K562 (cell line): Measurements from ENCODE around the gene LGI4. TPM values are rescaled to one million over a fixed set of nuclear protein-coding genes. Genes with fewer than 3 reads are reported as not detected.

Source experiments
- ATAC-seq: fragments of 200-7000 bp; cut with Tn5 transposase; 3 replicates; pipeline ENCODE4 v1.9.1; 2020; ENCODE audit warnings: moderate library complexity
- BruUV-seq: library from RNA; stranded (reverse); fragments of 400-500 nt; replicated peaks from 2 replicates; lab custom pipeline; 2021; lab: Mats Ljungman, UMichigan
- CTCF ChIA-PET: fragments of 300-600 bp; formaldehyde crosslinking; extraction: SDS; loops from one replicate; lab custom pipeline; 2021; ENCODE audit warnings: low intra/inter-chr PET ratio; lab: Yijun Ruan, JAX
- POLR2A ChIA-PET: fragments of 300-600, 350-650 bp; sonication (Branson Sonifier 250); formaldehyde crosslinking; extraction: SDS; loops from one replicate; lab custom pipeline; 2021; ENCODE audit warnings: antibody characterized with exemption, inconsistent platforms; lab: Yijun Ruan, JAX
- DNase-seq, 4 experiments: peaks; one replicate each; pipeline versions ENCODE4 v3.0.0 to v3.0.0-alpha.2; 2011 to 2018; ENCODE audit warnings: low spot score in 3 of 4, mixed read lengths in 3 of 4; ENCODE audit errors: extremely low read depth in 1 of 4
- FAIRE-seq: peaks from 2 replicates; lab custom pipeline; 2011; peaks lifted over from hg19 to GRCh38; lab: Jason Lieb, UNC
- H2AFZ ChIP-seq: 2 replicates; pipeline ENCODE4 v1.6.0; 2011; ENCODE audit warnings: low read depth, low read length, control low read depth, inconsistent platforms
- H3K27ac ChIP-seq: fragments of 200-600 bp; 3 replicates; pipeline ENCODE4 v1.8.0; 2011; ENCODE audit warnings: low read depth, mild to moderate bottlenecking, control low read depth, inconsistent platforms, low read length, moderate library complexity, mixed read lengths; ENCODE audit errors: extremely low read depth
- H3K27me3 ChIP-seq, 2 experiments: fragments of 300-600 bp in 1 of 2; 2 replicates in 1 of 2; 3 replicates in 1 of 2; pipeline versions ENCODE4 v1.6.0 to v1.8.0; 2011; ENCODE audit warnings: inconsistent platforms in 2 of 2, low read length in 2 of 2, mild to moderate bottlenecking in 1 of 2, mixed read lengths in 1 of 2, moderate library complexity in 1 of 2; ENCODE audit not compliant: control insufficient read depth in 2 of 2, insufficient read depth in 2 of 2
- H3K36me3 ChIP-seq: fragments of 300-600 bp; 3 replicates; pipeline ENCODE4 v1.8.0; 2011; ENCODE audit warnings: mild to moderate bottlenecking, low read length, inconsistent platforms; ENCODE audit not compliant: control insufficient read depth, insufficient read depth
- H3K4me1 ChIP-seq, 2 experiments: fragments of 200-600 bp in 1 of 2; replicated peaks in 1 of 2; 2 replicates in 1 of 2; 3 replicates in 1 of 2; pipeline versions ENCODE4 v1.5.1 to v1.8.0; 2011; ENCODE audit warnings: inconsistent platforms in 2 of 2, low read length in 2 of 2, mild to moderate bottlenecking in 1 of 2, mixed read lengths in 1 of 2, moderate library complexity in 1 of 2; ENCODE audit not compliant: control insufficient read depth in 2 of 2, insufficient read depth in 2 of 2
- H3K4me2 ChIP-seq: 2 replicates; pipeline ENCODE4 v1.6.1; 2011; ENCODE audit warnings: low read length, control low read depth, inconsistent platforms, mixed read lengths; ENCODE audit not compliant: insufficient read depth
- H3K4me3 ChIP-seq: fragments of 200-600 bp; sonication (generic), shearing (Covaris generic); 2 replicates; pipeline ENCODE4 v1.5.1; 2016; ENCODE audit warnings: control low read depth, inconsistent platforms
- H3K79me2 ChIP-seq: fragments of 200-600 bp; 3 replicates; pipeline ENCODE4 v1.8.0; 2011; ENCODE audit warnings: low read length, inconsistent platforms; ENCODE audit not compliant: control insufficient read depth, insufficient read depth
- H3K9ac ChIP-seq, 2 experiments: 2 replicates each; pipeline versions ENCODE4 v1.6.0 to v1.6.1; 2011; ENCODE audit warnings: low read depth in 2 of 2, low read length in 2 of 2, control low read depth in 1 of 2, inconsistent platforms in 1 of 2, mild to moderate bottlenecking in 1 of 2, mixed read lengths in 1 of 2; ENCODE audit not compliant: insufficient read depth in 1 of 2
- H3K9me1 ChIP-seq: one replicate; pipeline ENCODE4 v1.6.0; 2011; ENCODE audit warnings: inconsistent platforms, mild to moderate bottlenecking, low read length, moderate library complexity; ENCODE audit not compliant: control insufficient read depth, insufficient read depth
- H3K9me3 ChIP-seq: replicated peaks from 2 replicates; pipeline ENCODE4 v1.5.1; 2011; ENCODE audit warnings: low read depth, low read length, inconsistent platforms; ENCODE audit not compliant: control insufficient read depth, insufficient read depth
- H4K20me1 ChIP-seq: replicated peaks from 2 replicates; pipeline ENCODE4 v1.6.1; 2011; ENCODE audit warnings: low read length, inconsistent platforms, mixed read lengths; ENCODE audit not compliant: control insufficient read depth, insufficient read depth
- ETV6 ChIP-seq, 3 experiments: fragments of 150-350 bp in 1 of 3; sonication (generic) in 1 of 3; formaldehyde crosslinking in 1 of 3; IDR thresholded peaks; 2 replicates each; pipeline versions ENCODE4 v1.6.1 to v1.8.0; 2014 to 2022; ENCODE audit warnings: borderline replicate concordance in 2 of 3, low read depth in 2 of 3, antibody characterized with exemption in 1 of 3, low read length in 1 of 3, mild to moderate bottlenecking in 1 of 3, missing genetic modification reagents in 1 of 3
- HMBOX1 ChIP-seq: sonication (generic); IDR thresholded peaks from 2 replicates; pipeline ENCODE4 v1.6.1; 2016
- NONO ChIP-seq, 2 experiments: fragments of 200-400 bp in 1 of 2; fragments of 450-650 bp in 1 of 2; formaldehyde crosslinking in 1 of 2; IDR thresholded peaks; 2 replicates each; pipeline ENCODE4 v1.6.1; 2017; ENCODE audit warnings: low read depth in 2 of 2, mild to moderate bottlenecking in 2 of 2, moderate library complexity in 2 of 2, low read length in 1 of 2
- PHF20 ChIP-seq: fragments of 450-650 bp; IDR thresholded peaks from 2 replicates; pipeline ENCODE4 v1.6.1; 2018; ENCODE audit not compliant: partially characterized antibody
- RB1 ChIP-seq: fragments of 450-650 bp; IDR thresholded peaks from 2 replicates; pipeline ENCODE4 v1.6.1; 2017; ENCODE audit warnings: low read depth, mild to moderate bottlenecking
- SIX5 ChIP-seq, 2 experiments: IDR thresholded peaks; 2 replicates each; pipeline ENCODE4 v1.6.1; 2011; ENCODE audit warnings: low read length in 2 of 2, borderline replicate concordance in 1 of 2, low read depth in 1 of 2, mild to moderate bottlenecking in 1 of 2, moderate library complexity in 1 of 2; ENCODE audit not compliant: insufficient read depth in 1 of 2
- SLC30A9 ChIP-seq: fragments of 250-450 bp; sonication (Bioruptor Pico); IDR thresholded peaks from 2 replicates; pipeline ENCODE4 v1.8.0; 2022; ENCODE audit warnings: mild to moderate bottlenecking, moderate library complexity
- SNRNP70 ChIP-seq: fragments of 200-400 bp; formaldehyde crosslinking; optimal IDR thresholded peaks from 2 replicates; pipeline ENCODE3; 2017; ENCODE audit warnings: low read depth, low read length
- SREBF2 ChIP-seq: sonication (generic); formaldehyde crosslinking; IDR thresholded peaks from 2 replicates; pipeline ENCODE4 v1.4.0; 2020; ENCODE audit warnings: mild to moderate bottlenecking, missing genetic modification reagents
- TOE1 ChIP-seq, 2 experiments: fragments of 450-650 bp in 1 of 2; sonication (generic) in 1 of 2; formaldehyde crosslinking in 1 of 2; IDR thresholded peaks; 2 replicates each; pipeline versions ENCODE4 v1.7.1 to v1.8.0; 2016 to 2022; ENCODE audit warnings: borderline replicate concordance in 2 of 2, mild to moderate bottlenecking in 2 of 2, antibody characterized with exemption in 1 of 2, inconsistent platforms in 1 of 2, low read depth in 1 of 2, missing genetic modification reagents in 1 of 2, moderate library complexity in 1 of 2
- ZBTB9 ChIP-seq: fragments of 450-650 bp; formaldehyde crosslinking; IDR thresholded peaks from 2 replicates; pipeline ENCODE4 v1.4.0; 2020; ENCODE audit warnings: mild to moderate bottlenecking, moderate library complexity
- ZFX ChIP-seq: sonication (generic); formaldehyde crosslinking; IDR thresholded peaks from 2 replicates; pipeline ENCODE4 v1.8.0; 2022; ENCODE audit warnings: mild to moderate bottlenecking, missing genetic modification reagents, moderate library complexity
- ZNF3 ChIP-seq: fragments of 250-450 bp; sonication (Bioruptor Pico); IDR thresholded peaks from 2 replicates; pipeline ENCODE4 v1.5.0; 2021; ENCODE audit warnings: mild to moderate bottlenecking, moderate library complexity
- ZNF668 ChIP-seq: fragments of 250-450 bp; sonication (Bioruptor Pico); IDR thresholded peaks from 2 replicates; pipeline ENCODE4 v1.8.0; 2022; ENCODE audit warnings: mild to moderate bottlenecking, inconsistent platforms
- WGBS: fragments of 100-300 bp; shearing (Covaris generic); methylation state at CpG from one replicate; pipeline ENCODE4 v1.1.6; 2016; ENCODE audit warnings: low coverage, mixed read lengths; ENCODE audit not compliant: insufficient coverage; ENCODE audit errors: missing lambda C conversion rate; 5-methylcytosine and 5-hydroxymethylcytosine counted together
- in situ Hi-C: fragments of 300-500 bp; cut with MboI; formaldehyde crosslinking; loops from 4 replicates; pipeline ENCODE4 v1.15.0; 2018; ENCODE audit warnings: inconsistent platforms, mixed read lengths
- intact Hi-C: fragments of 100-400 bp; cut with micrococcal nuclease; formaldehyde crosslinking; loops from 2 replicates; pipeline ENCODE4 v1.14.2; 2022
- polyA plus RNA-seq, 8 experiments: library from polyadenylated mRNA; depleted of rRNA in 4 of 8; stranded (reverse) in 5 of 8; unstranded in 3 of 8; fragments of >200 nt; fragmentation: Nextera tagmentation in 2 of 8; fragmentation: Illumina TruSeq in 1 of 8; extraction: Ambion mirVana in 2 of 8; extraction: Trizol in 1 of 8; gene quantifications; 2 replicates each; pipeline versions ENCODE4 v1.2.1 to v1.2.3, GENCODE V29; 2011 to 2014; ENCODE audit warnings: inconsistent platforms in 1 of 8, missing spikeins in 1 of 8
- total RNA-seq, 7 experiments: library from RNA; depleted of rRNA in 6 of 7; stranded (reverse); fragments of >200 nt in 6 of 7; fragmentation: Illumina TruSeq in 2 of 7; extraction: Trizol in 2 of 7; gene quantifications; 2 replicates each; pipeline versions ENCODE4 v1.2.1 to v1.2.3, GENCODE V29; 2011 to 2021; ENCODE audit warnings: low replicate concordance in 1 of 7
- TF ChIP-seq, protein P1 (sequence below): sonication (generic); formaldehyde crosslinking; IDR thresholded peaks from 2 replicates; pipeline ENCODE4 v1.8.0; 2022; ENCODE audit warnings: mild to moderate bottlenecking, missing genetic modification reagents

LGI4 gene
- total and polyA plus RNA-seq, 9 of the 15 experiments (the other 6 are each of a cell fraction or from before 2014, with no cell fraction given): 0.14 to 0.30 (median 0.24) TPM; not detected in 4

DNA sequence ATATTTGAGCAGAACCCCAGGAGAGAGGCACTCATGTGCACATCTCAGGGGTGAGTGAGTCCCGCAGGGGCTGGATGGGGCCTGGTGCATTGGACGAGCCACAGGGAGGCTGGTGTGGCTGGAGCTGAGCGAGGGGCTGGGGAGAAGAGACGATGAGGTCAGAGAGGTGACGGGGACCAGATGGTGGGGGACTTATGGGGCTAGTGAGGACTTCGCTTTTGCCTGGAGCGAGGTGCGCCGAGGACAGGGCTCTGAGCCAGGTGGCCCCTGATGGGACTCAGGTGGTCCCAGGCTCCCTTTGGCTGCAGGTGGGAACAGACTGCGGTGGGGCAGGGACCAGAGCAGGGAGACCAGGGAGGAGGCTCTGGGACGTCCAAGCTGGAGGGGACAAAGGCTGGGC is 26.1 kb downstream of the LGI4 start:
- DNase-seq (no peak), ATAC-seq (no peak), FAIRE-seq (no peak)
- peaks cover 7% of the 10 kb centered on the region for H3K9me3 ChIP-seq
- POLR2A ChIA-PET: interaction anchor here (0.6 kb wide), 1 partner anchor 11 kb away, joined by 3 read pairs; no protein-coding TSS in a partner anchor
- no peak overlapping the region for H3K4me2 ChIP-seq
- CTCF ChIA-PET: no interaction called here
- no peaks in the 10 kb centered on the region for H3K27me3 ChIP-seq
- BruUV-seq: no TSS peak
- no peak overlapping the region; a peak in 1 of 4 replicates for H3K9ac ChIP-seq
- intact Hi-C loops (no loop called here), in situ Hi-C loops (no loop called here)
- no peaks in the 10 kb centered on the region for H3K79me2 ChIP-seq
- H3K4me1 ChIP-seq: peaks cover 22 to 42% of the 10 kb centered on the region in 2 experiments
- no peak overlapping the region for H3K27ac ChIP-seq
- H2AFZ ChIP-seq: no peak overlapping the region
- no peaks in the 10 kb centered on the region for H3K36me3 ChIP-seq
- WGBS: 79% methylated on average over 7 of the region's 11 CpGs
- no peak overlapping the region for H3K4me3 ChIP-seq
- no peaks in the 10 kb centered on the region for H4K20me1 ChIP-seq
- no peaks in the 10 kb centered on the region for H3K9me1 ChIP-seq
- TF ChIP-seq SIX5 (IDR thresholded peaks at IDR 0.05; ENCODE audit: borderline replicate concordance in 1 of 2, insufficient read depth in 1 of 2, low read depth in 1 of 2, low read length in 2 of 2) (no peak), ZNF3 (no peak), TOE1 (IDR thresholded peaks at IDR 0.05; ENCODE audit: borderline replicate concordance) (no peak), TOE1 (CRISPR knock-in tag; IDR thresholded peaks at IDR 0.05; ENCODE audit: borderline replicate concordance, low read depth) (no peak), ETV6 (IDR thresholded peaks at IDR 0.05; ENCODE audit: borderline replicate concordance in 1 of 2, low read depth in 2 of 2, low read length in 1 of 2) (no peak), ETV6 (CRISPR knock-in tag; IDR thresholded peaks at IDR 0.05; ENCODE audit: borderline replicate concordance) (no peak), SREBF2 (no peak), HMBOX1 (no peak), PHF20 (no peak), SNRNP70 (no peak), NONO (IDR thresholded peaks at IDR 0.05; ENCODE audit: low read depth in 2 of 2, low read length in 1 of 2) (no peak), ZBTB9 (CRISPR knock-in tag) (no peak), RB1 (no peak), ZNF668 (CRISPR knock-in tag) (no peak), ZFX (CRISPR knock-in tag) (no peak), SLC30A9 (CRISPR knock-in tag) (no peak)
- TF ChIP-seq, protein P1, sequence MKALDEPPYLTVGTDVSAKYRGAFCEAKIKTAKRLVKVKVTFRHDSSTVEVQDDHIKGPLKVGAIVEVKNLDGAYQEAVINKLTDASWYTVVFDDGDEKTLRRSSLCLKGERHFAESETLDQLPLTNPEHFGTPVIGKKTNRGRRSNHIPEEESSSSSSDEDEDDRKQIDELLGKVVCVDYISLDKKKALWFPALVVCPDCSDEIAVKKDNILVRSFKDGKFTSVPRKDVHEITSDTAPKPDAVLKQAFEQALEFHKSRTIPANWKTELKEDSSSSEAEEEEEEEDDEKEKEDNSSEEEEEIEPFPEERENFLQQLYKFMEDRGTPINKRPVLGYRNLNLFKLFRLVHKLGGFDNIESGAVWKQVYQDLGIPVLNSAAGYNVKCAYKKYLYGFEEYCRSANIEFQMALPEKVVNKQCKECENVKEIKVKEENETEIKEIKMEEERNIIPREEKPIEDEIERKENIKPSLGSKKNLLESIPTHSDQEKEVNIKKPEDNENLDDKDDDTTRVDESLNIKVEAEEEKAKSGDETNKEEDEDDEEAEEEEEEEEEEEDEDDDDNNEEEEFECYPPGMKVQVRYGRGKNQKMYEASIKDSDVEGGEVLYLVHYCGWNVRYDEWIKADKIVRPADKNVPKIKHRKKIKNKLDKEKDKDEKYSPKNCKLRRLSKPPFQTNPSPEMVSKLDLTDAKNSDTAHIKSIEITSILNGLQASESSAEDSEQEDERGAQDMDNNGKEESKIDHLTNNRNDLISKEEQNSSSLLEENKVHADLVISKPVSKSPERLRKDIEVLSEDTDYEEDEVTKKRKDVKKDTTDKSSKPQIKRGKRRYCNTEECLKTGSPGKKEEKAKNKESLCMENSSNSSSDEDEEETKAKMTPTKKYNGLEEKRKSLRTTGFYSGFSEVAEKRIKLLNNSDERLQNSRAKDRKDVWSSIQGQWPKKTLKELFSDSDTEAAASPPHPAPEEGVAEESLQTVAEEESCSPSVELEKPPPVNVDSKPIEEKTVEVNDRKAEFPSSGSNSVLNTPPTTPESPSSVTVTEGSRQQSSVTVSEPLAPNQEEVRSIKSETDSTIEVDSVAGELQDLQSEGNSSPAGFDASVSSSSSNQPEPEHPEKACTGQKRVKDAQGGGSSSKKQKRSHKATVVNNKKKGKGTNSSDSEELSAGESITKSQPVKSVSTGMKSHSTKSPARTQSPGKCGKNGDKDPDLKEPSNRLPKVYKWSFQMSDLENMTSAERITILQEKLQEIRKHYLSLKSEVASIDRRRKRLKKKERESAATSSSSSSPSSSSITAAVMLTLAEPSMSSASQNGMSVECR (CRISPR knock-in tag): no peak
